Thoracic aorta (tissue), 2 donors: ENCODE results near the gene ZNF83. TPM values are rescaled to one million over a fixed set of nuclear protein-coding genes. Genes with fewer than 3 reads are reported as not detected.

Source experiments
- ATAC-seq: fragments of 150-250 bp; one replicate; pipeline ENCODE4 v1.8.0; 2017; ENCODE audit warnings: low read depth; ENCODE audit not compliant: insufficient number of reproducible peaks, low FRiP score
- DNase-seq: peaks from one replicate; pipeline ENCODE4 v3.0.0-alpha.2; 2020; ENCODE audit warnings: low spot score
- H3K27ac ChIP-seq, 2 donors: fragments of 200-600 bp; sonication (generic); 1 replicate in 1 of 2; 2 replicates in 1 of 2; pipeline ENCODE4 v1.5.1; 2016; ENCODE audit warnings: mild to moderate bottlenecking in 2 of 2, moderate library complexity in 2 of 2
- H3K27me3 ChIP-seq: fragments of 200-600 bp; sonication (generic); replicated peaks from 2 replicates; pipeline ENCODE4 v1.6.0; 2016; ENCODE audit warnings: mild to moderate bottlenecking; ENCODE audit not compliant: insufficient read depth
- H3K36me3 ChIP-seq: fragments of 200-600 bp; sonication (generic); one replicate; pipeline ENCODE4 v1.5.1; 2016
- H3K4me1 ChIP-seq, 2 donors: fragments of 200-600 bp; sonication (generic); 1 replicate in 1 of 2; 2 replicates in 1 of 2; pipeline versions ENCODE4 v1.5.1 to v1.6.0; 2016; ENCODE audit warnings: low read depth in 2 of 2, mild to moderate bottlenecking in 1 of 2; ENCODE audit not compliant: control insufficient read depth in 1 of 2
- H3K4me3 ChIP-seq: fragments of 200-600 bp; sonication (generic); 2 replicates; pipeline ENCODE4 v1.5.1; 2016; ENCODE audit warnings: mild to moderate bottlenecking
- H3K9me3 ChIP-seq: fragments of 200-600 bp; sonication (generic); 2 replicates; pipeline ENCODE4 v1.5.1; 2016
- CTCF ChIP-seq: fragments of 200-600 bp; sonication (generic); IDR thresholded peaks from one replicate; pipeline ENCODE4 v1.5.1; 2019; ENCODE audit warnings: antibody characterized with exemption
- total RNA-seq, 2 donors: library from RNA; depleted of rRNA; stranded (reverse); fragments of >200 nt; gene quantifications; one replicate each; pipeline versions ENCODE4 v1.1.0 to v1.2.3, GENCODE V29; 2016

Gene ZNF83
- total RNA-seq, 2 donors from 2014 or later, result 70.0 to 143 TPM

DNA sequence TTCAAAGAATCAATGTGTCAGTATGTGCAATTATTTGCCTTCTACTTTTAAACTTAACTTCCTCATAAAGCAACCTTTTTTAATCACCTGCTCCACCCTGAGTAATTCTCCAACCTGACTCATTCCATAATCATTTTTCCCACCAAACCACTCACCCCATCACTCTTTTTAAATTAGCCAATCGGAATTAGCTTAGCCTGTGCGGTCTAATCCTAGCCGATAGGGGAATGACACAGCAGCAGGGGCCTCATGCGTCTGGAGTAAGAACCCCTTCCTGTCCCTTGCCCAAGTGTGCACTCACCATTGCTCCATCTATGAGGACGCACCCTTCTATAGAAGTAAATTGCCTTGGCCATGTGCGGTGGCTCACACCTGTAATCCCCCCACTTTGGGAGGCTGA, 27.4 kb upstream of the ZNF83 start:
- Histone ChIP-seq H3K9me3 (no peaks in the 10 kb centered on the region), H3K27me3 (no peaks in the 10 kb centered on the region), H3K4me1 (no peaks in the 10 kb centered on the region), H3K36me3 (peaks cover 1% of the 10 kb centered on the region), H3K27ac (no peak overlapping the region), H3K4me3 (no peak overlapping the region)
- DNase-seq (no peak), ATAC-seq (no peak)
- TF ChIP-seq CTCF, result no peak

DNA sequence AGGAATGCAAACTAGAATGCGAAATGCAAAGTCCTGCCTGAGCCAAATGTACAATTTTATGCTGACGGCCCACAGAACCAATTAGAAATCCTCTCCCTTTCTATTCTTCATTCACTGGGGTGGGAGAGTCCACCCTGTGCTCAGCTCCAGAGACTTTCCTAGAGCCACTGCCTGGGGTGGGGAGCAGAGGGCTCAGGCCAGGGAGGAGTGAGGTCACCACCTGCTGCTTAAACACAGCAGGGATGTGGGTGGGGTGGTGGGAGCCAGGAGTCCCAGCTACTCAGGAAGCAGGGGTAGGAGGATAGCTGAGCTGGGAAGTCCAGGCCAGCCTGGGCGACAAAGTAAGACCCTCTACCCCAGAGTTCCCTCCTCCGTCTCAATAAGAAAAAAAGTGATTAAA, 26.9 kb upstream of the ZNF83 start:
- H3K9me3 ChIP-seq, result no peaks in the 10 kb centered on the region
- DNase-seq, result no peak
- no peak for ATAC-seq
- H3K4me3 ChIP-seq, result no peak overlapping the region
- H3K4me1 ChIP-seq, result no peaks in the 10 kb centered on the region
- no peaks in the 10 kb centered on the region for H3K27me3 ChIP-seq
- no peak for TF ChIP-seq CTCF
- no peak overlapping the region for H3K27ac ChIP-seq
- H3K36me3 ChIP-seq, result peaks cover 5% of the 10 kb centered on the region

DNA sequence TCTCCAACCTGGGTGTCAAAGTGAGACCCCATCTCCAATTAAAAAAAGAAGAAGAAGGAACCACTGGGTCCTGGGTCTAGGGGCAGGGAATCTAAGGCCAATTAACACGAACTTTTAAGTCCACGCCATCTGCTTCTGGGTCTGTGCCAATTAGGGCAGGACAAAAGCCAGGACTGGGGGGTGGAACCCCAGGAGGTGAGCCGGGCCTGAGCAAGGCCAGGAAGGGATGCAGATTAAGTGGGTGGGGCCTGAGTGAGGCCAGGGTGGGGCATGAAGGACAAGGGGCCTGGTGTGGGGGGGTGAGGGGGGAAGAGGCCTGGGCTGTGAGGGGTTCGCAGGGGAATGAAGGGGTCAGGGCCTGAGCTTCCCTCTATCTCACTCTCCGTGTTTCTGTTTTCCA, 26.3 kb upstream of the ZNF83 start:
- ATAC-seq (no peak), DNase-seq (no peak)
- Histone ChIP-seq H3K4me1 (no peaks in the 10 kb centered on the region), H3K27me3 (no peaks in the 10 kb centered on the region), H3K4me3 (no peak overlapping the region), H3K36me3 (peaks cover 5% of the 10 kb centered on the region), H3K27ac (no peak overlapping the region), H3K9me3 (no peaks in the 10 kb centered on the region)
- TF ChIP-seq CTCF, result no peak

DNA sequence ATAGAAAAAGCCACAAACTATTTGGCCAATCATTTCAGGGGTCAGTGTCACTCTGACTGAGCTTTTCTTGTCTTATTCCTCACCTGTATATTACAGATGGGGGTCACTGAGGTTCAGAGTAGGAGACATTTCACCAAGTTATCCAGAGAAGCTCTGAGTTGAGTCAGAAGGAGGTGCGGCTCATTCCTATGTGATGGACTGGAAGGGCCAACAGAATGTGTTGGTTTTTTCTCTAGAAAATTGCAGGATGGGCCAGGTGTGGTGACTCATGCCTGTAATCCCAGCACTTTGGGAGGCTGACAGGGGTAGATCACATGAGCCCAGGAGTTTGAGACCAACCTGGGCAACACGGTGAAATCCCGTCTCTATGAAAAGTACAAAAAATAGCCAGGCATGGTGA, 24.5 kb upstream of the ZNF83 start:
- H3K36me3 ChIP-seq, result peaks cover 11% of the 10 kb centered on the region
- H3K27ac ChIP-seq, result no peak overlapping the region
- ATAC-seq, result no peak
- no peaks in the 10 kb centered on the region for H3K27me3 ChIP-seq
- TF ChIP-seq CTCF, result no peak
- no peaks in the 10 kb centered on the region for H3K4me1 ChIP-seq
- DNase-seq, result no peak
- no peak overlapping the region for H3K4me3 ChIP-seq
- no peaks in the 10 kb centered on the region for H3K9me3 ChIP-seq

DNA sequence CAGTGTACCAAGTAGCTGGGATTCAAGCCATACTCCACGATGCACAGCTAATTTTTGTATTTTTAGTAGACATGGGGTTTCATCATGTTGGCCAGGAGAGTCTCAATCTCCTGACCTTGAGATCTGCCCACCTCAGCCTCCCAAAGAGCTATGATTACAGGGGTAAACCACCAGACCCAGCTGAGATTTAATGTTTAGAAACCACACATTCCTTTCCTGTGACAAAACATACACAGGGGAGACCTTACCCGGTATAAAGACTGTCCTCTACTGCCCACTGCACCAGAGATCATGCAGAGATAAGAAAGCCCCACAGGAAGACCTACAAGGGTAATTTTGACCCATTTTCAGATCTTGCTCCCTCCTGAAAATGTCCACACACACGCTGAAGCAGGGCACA, 22.8 kb upstream of the ZNF83 start:
- ATAC-seq (no peak), DNase-seq (no peak)
- no peak for TF ChIP-seq CTCF
- H3K27ac ChIP-seq, result no peak overlapping the region
- H3K4me3 ChIP-seq, result no peak overlapping the region
- no peaks in the 10 kb centered on the region for H3K27me3 ChIP-seq
- no peaks in the 10 kb centered on the region for H3K9me3 ChIP-seq
- H3K4me1 ChIP-seq, result no peaks in the 10 kb centered on the region
- H3K36me3 ChIP-seq, result peaks cover 11% of the 10 kb centered on the region
